Colonic mucosa (tissue), 4 donors: ENCODE measurements around the gene ACTBL2. TPM values are rescaled to one million over a fixed set of nuclear protein-coding genes. Genes with fewer than 3 reads are reported as not detected.
"Not testable (repeated sequence)": the region's sequence is repeated elsewhere in the genome, so short reads cannot be mapped to it uniquely, and the experiment has no call there.

Experiments
- DNase-seq: peaks from one replicate; pipeline ENCODE4 v3.0.0-alpha.2; 2020
- H3K27ac ChIP-seq: fragments of 200-600 bp; one replicate; pipeline ENCODE4 v1.8.0; 2021
- H3K27me3 ChIP-seq: fragments of 200-600 bp; one replicate; pipeline ENCODE4 v1.8.0; 2021
- H3K36me3 ChIP-seq: fragments of 200-600 bp; one replicate; pipeline ENCODE4 v1.8.0; 2021
- H3K4me1 ChIP-seq: fragments of 200-600 bp; one replicate; pipeline ENCODE4 v1.8.0; 2021; ENCODE audit warnings: mild to moderate bottlenecking
- H3K4me3 ChIP-seq: fragments of 200-600 bp; one replicate; pipeline ENCODE4 v1.8.0; 2021
- H3K9ac ChIP-seq, 2 donors: one replicate each; pipeline ENCODE4 v1.7.0; 2013; ENCODE audit warnings: control low read depth in 2 of 2, low read depth in 2 of 2, low read length in 2 of 2
- H3K9me3 ChIP-seq: fragments of 200-600 bp; one replicate; pipeline ENCODE4 v1.8.0; 2021
- intact Hi-C: fragments of 100-400 bp; cut with DNase I; formaldehyde crosslinking; loops from one replicate; pipeline ENCODE4 v1.14.1; 2022
- total RNA-seq, 2 donors: library from RNA; stranded (reverse); fragmentation: NEBNext Ultra II Directional in 1 of 2; extraction: Animal tissue kit (Norgen Biotek cat#: 25700) in 1 of 2; gene quantifications; one replicate each; pipeline ENCODE4 v1.2.1, GENCODE V29; 2021
- TF ChIP-seq, protein P1 (sequence below): fragments of 200-600 bp; IDR thresholded peaks from one replicate; pipeline ENCODE4 v1.8.0; 2022; ENCODE audit warnings: antibody characterized with exemption, mild to moderate bottlenecking
- donor health status: healthy.
- donor health status: DM: no; HTN: no; CAD: no.
- donor health status: DM: no; HTN: no; CAD: no.

Gene ACTBL2
- total RNA-seq, 2 donors from 2014 or later = not detected

DNA sequence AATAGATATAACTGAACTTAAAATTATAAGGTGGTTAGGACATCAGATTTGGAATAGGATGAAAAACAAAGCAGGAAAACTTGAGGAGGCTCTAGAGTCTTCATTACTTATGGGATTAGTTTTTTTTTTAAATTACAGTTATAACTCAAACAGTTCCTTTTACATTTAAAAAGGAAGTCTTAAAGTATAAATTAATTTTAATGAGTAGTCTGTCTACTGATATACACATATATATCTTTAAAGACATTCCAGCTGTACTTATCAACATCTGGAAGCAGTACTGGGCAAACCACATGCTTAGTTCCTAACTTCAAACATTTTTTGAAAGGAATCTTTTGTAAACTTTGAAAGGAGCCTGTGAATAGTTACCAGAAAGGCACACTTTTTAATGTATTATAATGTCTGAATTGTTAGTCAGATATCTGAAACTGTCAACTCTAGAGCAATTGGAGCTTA lies 6.0 kb downstream of the ACTBL2 start:
- no peak for DNase-seq
- TF ChIP-seq, protein P1, sequence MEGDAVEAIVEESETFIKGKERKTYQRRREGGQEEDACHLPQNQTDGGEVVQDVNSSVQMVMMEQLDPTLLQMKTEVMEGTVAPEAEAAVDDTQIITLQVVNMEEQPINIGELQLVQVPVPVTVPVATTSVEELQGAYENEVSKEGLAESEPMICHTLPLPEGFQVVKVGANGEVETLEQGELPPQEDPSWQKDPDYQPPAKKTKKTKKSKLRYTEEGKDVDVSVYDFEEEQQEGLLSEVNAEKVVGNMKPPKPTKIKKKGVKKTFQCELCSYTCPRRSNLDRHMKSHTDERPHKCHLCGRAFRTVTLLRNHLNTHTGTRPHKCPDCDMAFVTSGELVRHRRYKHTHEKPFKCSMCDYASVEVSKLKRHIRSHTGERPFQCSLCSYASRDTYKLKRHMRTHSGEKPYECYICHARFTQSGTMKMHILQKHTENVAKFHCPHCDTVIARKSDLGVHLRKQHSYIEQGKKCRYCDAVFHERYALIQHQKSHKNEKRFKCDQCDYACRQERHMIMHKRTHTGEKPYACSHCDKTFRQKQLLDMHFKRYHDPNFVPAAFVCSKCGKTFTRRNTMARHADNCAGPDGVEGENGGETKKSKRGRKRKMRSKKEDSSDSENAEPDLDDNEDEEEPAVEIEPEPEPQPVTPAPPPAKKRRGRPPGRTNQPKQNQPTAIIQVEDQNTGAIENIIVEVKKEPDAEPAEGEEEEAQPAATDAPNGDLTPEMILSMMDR = no peak

GRCh38 chr5:57470339-57470738 lies 12.3 kb downstream of the ACTBL2 start:
- H3K27ac ChIP-seq = no peak overlapping the region
- H3K4me3 ChIP-seq = no peak overlapping the region
- no peaks in the 10 kb centered on the region for H3K4me1 ChIP-seq
- no peak for DNase-seq
- no peaks in the 10 kb centered on the region for H3K36me3 ChIP-seq
- H3K9me3 ChIP-seq = no peaks in the 10 kb centered on the region
- H3K9ac ChIP-seq = no peak overlapping the region
- no peaks in the 10 kb centered on the region for H3K27me3 ChIP-seq
- intact Hi-C loops = no loop called here
- TF ChIP-seq, protein P1 = no peak

More for the DNA sequence above, 6.0 kb downstream of the ACTBL2 start:
- Histone ChIP-seq H3K36me3 (no peaks in the 10 kb centered on the region), H3K4me1 (no peaks in the 10 kb centered on the region), H3K27ac (no peak overlapping the region), H3K9ac (no peak overlapping the region), H3K27me3 (no peaks in the 10 kb centered on the region), H3K9me3 (no peaks in the 10 kb centered on the region), H3K4me3 (no peak overlapping the region)
- intact Hi-C loops = no loop called here

DNA sequence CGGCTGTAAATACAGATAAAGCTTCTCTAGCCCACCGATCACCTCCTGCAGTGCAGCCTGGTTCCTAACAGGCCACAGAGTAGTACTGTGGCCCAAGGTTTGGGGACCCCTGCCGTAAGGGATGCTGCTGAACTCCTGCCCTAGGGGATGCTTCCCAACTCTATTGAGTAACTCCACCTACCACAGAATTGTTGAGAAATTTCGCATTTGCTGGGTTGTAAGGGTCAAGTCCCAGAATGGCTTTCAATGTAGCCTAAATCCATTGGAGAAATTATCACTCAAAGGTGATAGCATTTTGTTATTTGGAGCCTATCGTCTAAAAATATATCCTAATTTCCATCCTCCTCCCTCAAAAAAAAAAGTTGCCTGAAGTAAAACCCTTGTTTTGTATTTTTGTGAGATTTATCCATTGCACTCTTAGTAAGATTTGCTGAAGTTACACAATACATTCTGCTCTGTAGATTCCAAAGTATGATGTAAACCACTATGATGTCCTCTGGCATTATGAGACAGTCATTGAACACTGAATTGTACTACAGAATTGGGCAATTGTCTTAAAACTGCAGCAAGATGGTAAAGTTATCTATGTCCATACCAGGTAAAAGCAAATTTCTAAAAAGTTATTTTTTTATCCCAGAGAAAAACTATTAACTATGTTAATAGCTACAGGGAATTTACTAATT lies 14.0 kb downstream of the ACTBL2 start:
- Histone ChIP-seq H3K4me1 (no peaks in the 10 kb centered on the region), H3K4me3 (no peak overlapping the region), H3K9ac (no peak overlapping the region), H3K27ac (no peak overlapping the region), H3K36me3 (no peaks in the 10 kb centered on the region), H3K9me3 (no peaks in the 10 kb centered on the region), H3K27me3 (no peaks in the 10 kb centered on the region)
- TF ChIP-seq, protein P1 = no peak
- intact Hi-C loops = no loop called here
- no peak for DNase-seq

- no peak overlapping the region for H3K4me3 ChIP-seq
- no peak overlapping the region for H3K27ac ChIP-seq
- TF ChIP-seq, protein P1 = no peak
- no peaks in the 10 kb centered on the region for H3K9me3 ChIP-seq
- no peaks in the 10 kb centered on the region for H3K4me1 ChIP-seq
- no peak for DNase-seq
- no peaks in the 10 kb centered on the region for H3K27me3 ChIP-seq
- H3K9ac ChIP-seq = no peak overlapping the region
- no peaks in the 10 kb centered on the region for H3K36me3 ChIP-seq
- intact Hi-C loops = no loop called here
Observed at GRCh38 chr5:57466544-57466943, 16.1 kb downstream of the ACTBL2 start.

DNA sequence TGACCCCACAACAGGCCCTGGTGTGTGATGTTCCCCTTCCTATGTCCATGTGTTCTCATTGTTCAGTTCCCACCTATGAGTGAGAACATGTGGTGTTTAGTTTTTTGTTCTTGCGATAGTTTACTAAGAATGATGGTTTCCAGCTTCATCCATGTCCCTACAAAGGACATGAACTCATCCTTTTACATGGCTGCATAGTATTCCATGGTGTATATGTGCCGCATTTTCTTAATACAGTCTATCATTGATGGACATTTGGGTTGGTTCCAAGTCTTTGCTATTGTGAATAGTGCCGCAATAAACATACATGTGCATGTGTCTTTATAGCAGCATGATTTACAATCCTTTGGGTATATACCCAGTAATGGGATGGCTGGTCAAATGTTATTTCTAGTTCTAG lies 22.6 kb downstream of the ACTBL2 start:
- H3K36me3 ChIP-seq, intact Hi-C loops, H3K9ac ChIP-seq, H3K27me3 ChIP-seq, H3K9me3 ChIP-seq, H3K27ac ChIP-seq, DNase-seq, H3K4me3 ChIP-seq, H3K4me1 ChIP-seq: not testable (repeated sequence)

DNA sequence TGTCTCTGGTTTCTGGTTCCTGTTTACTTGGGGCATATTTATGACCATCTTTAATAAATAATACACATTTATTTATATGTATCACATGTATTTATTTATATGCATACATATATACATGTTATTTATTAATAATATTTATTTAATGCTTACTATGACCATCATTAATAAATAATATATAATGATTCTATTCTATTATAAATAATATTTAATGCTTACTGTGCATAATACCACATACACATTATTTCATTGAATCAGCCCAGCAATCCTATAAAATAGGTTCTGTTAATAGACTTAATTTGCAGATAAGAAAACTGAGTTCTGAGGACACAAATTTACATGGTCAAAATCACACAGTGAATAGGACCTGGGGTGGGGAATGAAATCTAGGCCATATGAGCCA lies 24.2 kb downstream of the ACTBL2 start:
- Histone ChIP-seq H3K9ac (no peak overlapping the region), H3K4me1 (no peaks in the 10 kb centered on the region), H3K27ac (no peak overlapping the region), H3K4me3 (no peak overlapping the region), H3K27me3 (no peaks in the 10 kb centered on the region), H3K9me3 (no peaks in the 10 kb centered on the region), H3K36me3 (no peaks in the 10 kb centered on the region)
- no peak for DNase-seq
- intact Hi-C loops = no loop called here
- TF ChIP-seq, protein P1 = no peak
